Breast epithelium (tissue), 4 donors: ENCODE results near the gene TDRD10. TPM values are rescaled to one million over a fixed set of nuclear protein-coding genes. Genes with fewer than 3 reads are reported as not detected.

Source experiments
- DNase-seq, 2 donors: peaks; one replicate each; pipeline ENCODE4 v3.0.0-alpha.2; 2019; ENCODE audit warnings: low spot score in 2 of 2
- H3K27ac ChIP-seq, 2 donors: fragments of 200-600 bp; sonication (generic) in 1 of 2; one replicate each; pipeline ENCODE4 v1.5.1; 2016 to 2019; ENCODE audit warnings: mild to moderate bottlenecking in 1 of 2
- H3K27me3 ChIP-seq, 2 donors: fragments of 200-600 bp; sonication (generic) in 1 of 2; one replicate each; pipeline versions ENCODE4 v1.5.1 to v1.6.0; 2017 to 2019; ENCODE audit warnings: control low read depth in 1 of 2, mild to moderate bottlenecking in 1 of 2
- H3K36me3 ChIP-seq: fragments of 200-600 bp; one replicate; pipeline ENCODE4 v1.5.1; 2019
- H3K4me1 ChIP-seq, 2 donors: fragments of 200-600 bp; sonication (generic); one replicate each; pipeline ENCODE4 v1.5.1; 2016 to 2019; ENCODE audit warnings: control low read depth in 1 of 2
- H3K4me3 ChIP-seq, 3 donors: fragments of 200-600 bp; sonication (generic); 1 replicate in 2 of 3; 2 replicates in 1 of 3; pipeline ENCODE4 v1.5.1; 2016 to 2019; ENCODE audit warnings: mild to moderate bottlenecking in 3 of 3, moderate library complexity in 2 of 3
- H3K9me3 ChIP-seq, 2 donors: fragments of 200-600 bp; sonication (generic) in 1 of 2; one replicate each; pipeline ENCODE4 v1.5.1; 2016 to 2019; ENCODE audit warnings: control low read depth in 1 of 2
- CTCF ChIP-seq, 3 donors: fragments of 450-650 bp; IDR thresholded peaks; one replicate each; pipeline ENCODE4 v1.5.1; 2016 to 2017; ENCODE audit warnings: antibody characterized with exemption in 3 of 3, mild to moderate bottlenecking in 3 of 3, moderate library complexity in 3 of 3
- POLR2A ChIP-seq: fragments of 450-650 bp; IDR thresholded peaks from one replicate; pipeline ENCODE4 v1.6.1; 2016; ENCODE audit warnings: antibody characterized with exemption, mild to moderate bottlenecking, moderate library complexity
- POLR2AphosphoS5 ChIP-seq, 3 donors: sonication (generic); formaldehyde crosslinking; IDR thresholded peaks; one replicate each; pipeline ENCODE4 v1.6.1; 2017; ENCODE audit warnings: antibody characterized with exemption in 3 of 3
- intact Hi-C: fragments of 100-400 bp; cut with DNase I; formaldehyde crosslinking; loops from one replicate; pipeline ENCODE4 v1.15.1; 2023; ENCODE audit warnings: low total_unique reads
- total RNA-seq, 3 donors: library from RNA; depleted of rRNA; stranded (reverse); fragments of >200 nt; gene quantifications; one replicate each; pipeline ENCODE4 v1.1.0, GENCODE V29; 2016

The TDRD10 gene
- total RNA-seq, 3 donors from 2014 or later = 2.9 to 5.6 (median 5.6) TPM

- DNase-seq = no peak
- Histone ChIP-seq H3K4me3 (no peak overlapping the region), H3K4me1 (no peaks in the 10 kb centered on the region), H3K27ac (no peak overlapping the region), H3K27me3 (no peaks in the 10 kb centered on the region), H3K9me3 (no peaks in the 10 kb centered on the region), H3K36me3 (no peaks in the 10 kb centered on the region)
- TF ChIP-seq POLR2AphosphoS5 (IDR thresholded peaks at IDR 0.05) = no peak
- no peak for TF ChIP-seq CTCF (IDR thresholded peaks at IDR 0.05)
- intact Hi-C loops = no loop called here
Measured at GRCh38 chr1:154574716-154575115, 72.7 kb downstream of the TDRD10 start.

- Histone ChIP-seq H3K27me3 (no peaks in the 10 kb centered on the region), H3K36me3 (no peaks in the 10 kb centered on the region), H3K4me3 (no peak overlapping the region), H3K9me3 (no peaks in the 10 kb centered on the region), H3K27ac (no peak overlapping the region), H3K4me1 (no peaks in the 10 kb centered on the region)
- intact Hi-C loops = no loop called here
- no peak for DNase-seq
- no peak for TF ChIP-seq POLR2AphosphoS5 (IDR thresholded peaks at IDR 0.05)
Measured at GRCh38 chr1:154575147-154575927, 73.3 kb downstream of the TDRD10 start.

- Histone ChIP-seq H3K4me1 (no peaks in the 10 kb centered on the region), H3K4me3 (no peak overlapping the region), H3K27me3 (no peaks in the 10 kb centered on the region), H3K36me3 (no peaks in the 10 kb centered on the region), H3K9me3 (no peaks in the 10 kb centered on the region), H3K27ac (no peak overlapping the region)
- no peak for DNase-seq
- intact Hi-C loops = no loop called here
- TF ChIP-seq POLR2AphosphoS5 (IDR thresholded peaks at IDR 0.05) (no peak), POLR2A (no peak), CTCF (IDR thresholded peaks at IDR 0.05) (no peak)
Measured at GRCh38 chr1:154575951-154576566, 74.0 kb downstream of the TDRD10 start.

- Histone ChIP-seq H3K4me3 (no peak overlapping the region), H3K27me3 (no peaks in the 10 kb centered on the region), H3K36me3 (peaks cover 8% of the 10 kb centered on the region), H3K4me1 (no peaks in the 10 kb centered on the region), H3K9me3 (no peaks in the 10 kb centered on the region), H3K27ac (no peak overlapping the region)
- intact Hi-C loops = no loop called here
- TF ChIP-seq POLR2A (no peak), CTCF (IDR thresholded peaks at IDR 0.05) (no peak)
- no peak for DNase-seq
Measured at GRCh38 chr1:154577346-154578057, 75.5 kb downstream of the TDRD10 start.

- TF ChIP-seq CTCF (IDR thresholded peaks at IDR 0.05) = no peak
- TF ChIP-seq POLR2AphosphoS5 (IDR thresholded peaks at IDR 0.05) = no peak
- no peak for TF ChIP-seq POLR2A
- no peaks in the 10 kb centered on the region for H3K27me3 ChIP-seq
- intact Hi-C loops = no loop called here
- no peaks in the 10 kb centered on the region for H3K9me3 ChIP-seq
- peak overlapping the region in 1 of 2 donors; percentile 12 for H3K27ac ChIP-seq
- H3K36me3 ChIP-seq = peaks cover 14% of the 10 kb centered on the region
- DNase-seq = no peak
- no peak overlapping the region for H3K4me3 ChIP-seq
- no peaks in the 10 kb centered on the region for H3K4me1 ChIP-seq
Measured at GRCh38 chr1:154578058-154578418, 76.0 kb downstream of the TDRD10 start.
